Right atrium auricular region (tissue), 2 donors: Measurements from ENCODE around the gene VAMP2. TPM values are rescaled to one million over a fixed set of nuclear protein-coding genes. Genes with fewer than 3 reads are reported as not detected.

ENCODE experiments used
- DNase-seq: peaks from one replicate; pipeline ENCODE4 v3.0.0-alpha.2; 2019; ENCODE audit warnings: low spot score
- H3K27ac ChIP-seq, 2 donors: fragments of 200-600 bp; sonication (generic); 1 replicate in 1 of 2; 2 replicates in 1 of 2; pipeline ENCODE4 v1.5.1; 2016 to 2019
- H3K27me3 ChIP-seq, 2 donors: fragments of 200-600 bp; sonication (generic); one replicate each; pipeline versions ENCODE4 v1.5.1 to v1.6.0; 2017 to 2019
- H3K36me3 ChIP-seq: fragments of 200-600 bp; sonication (generic); one replicate; pipeline ENCODE4 v1.5.1; 2016
- H3K4me1 ChIP-seq, 2 donors: fragments of 200-600 bp; sonication (generic); one replicate each; pipeline versions ENCODE4 v1.5.1 to v1.6.0; 2017 to 2019
- H3K4me3 ChIP-seq, 2 donors: fragments of 200-600 bp; sonication (generic); 1 replicate in 1 of 2; 2 replicates in 1 of 2; pipeline ENCODE4 v1.5.1; 2017 to 2019; ENCODE audit warnings: mild to moderate bottlenecking in 1 of 2, moderate library complexity in 1 of 2
- H3K9me3 ChIP-seq, 2 donors: fragments of 200-600 bp; sonication (generic); one replicate each; pipeline ENCODE4 v1.5.1; 2019
- CTCF ChIP-seq, 2 donors: fragments of 200-600 bp; sonication (generic); IDR thresholded peaks; one replicate each; pipeline ENCODE4 v1.5.1; 2019; ENCODE audit warnings: antibody characterized with exemption in 2 of 2
- microRNA counts, 2 donors: library from miRNA; unstranded; fragments of <30 nt; microRNA quantifications; one replicate each; lab custom pipeline; 2016 to 2017
- microRNA-seq, 2 donors: library from miRNA; unstranded; fragments of <30 nt; microRNA quantifications; one replicate each; pipeline ENCODE4, GENCODE V29; 2016 to 2017; ENCODE audit warnings: borderline number of aligned reads in 2 of 2, borderline replicate concordance in 1 of 2
- total RNA-seq, 2 donors: library from RNA; depleted of rRNA; stranded (reverse); fragments of >200 nt; gene quantifications; one replicate each; pipeline ENCODE4 v1.1.0, GENCODE V29; 2016

VAMP2 gene
- total RNA-seq, 2 donors from 2014 or later = 27.4 to 39.7 TPM

GRCh38 chr17:8109661-8110455 lies 52.9 kb downstream of the VAMP2 start:
- H3K4me1 ChIP-seq = peaks cover 0 to 10% of the 10 kb centered on the region in 2 donors
- H3K36me3 ChIP-seq = no peaks in the 10 kb centered on the region
- no peak for DNase-seq
- peak overlapping the region in 1 of 2 donors; percentile 13 for H3K4me3 ChIP-seq
- no peaks in the 10 kb centered on the region for H3K9me3 ChIP-seq
- H3K27ac ChIP-seq = no peak overlapping the region
- no peaks in the 10 kb centered on the region for H3K27me3 ChIP-seq
- TF ChIP-seq CTCF (IDR thresholded peaks at IDR 0.05) = peak; percentile 72 to 84

MicroRNA genes within 50 kb of the gene (microRNA counts, 767-probe panel; counts per million panel counts)
- 0 to 961 counts per million in 2 donors for microRNA hsa-miR-4521 (lab: Ali Mortazavi, UCI)

Small RNA genes lying within 50 kb of the gene (microRNA-seq; reads per million reads assigned to microRNA genes)
- gene MIR4521 (2.8 to 5.0 reads per million in 2 donors), gene MIR6883 (0 to 1.4 reads per million in 2 donors)

Other genes with a start within 250 kb of the VAMP2 start
- 1 to 10 TPM; 1.6 to 5.8 TPM for gene RNF227, start 246.7 kb downstream of the VAMP2 start, total RNA-seq
- gene KCNAB3, start 233.1 kb downstream of the VAMP2 start, total RNA-seq = under 1 TPM in 1 of 2 donors, not detected in 1; 0.39 TPM
- 10 to 100 TPM; 52.4 to 68.2 TPM for gene TRAPPC1, start 231.0 kb downstream of the VAMP2 start, total RNA-seq
- gene CNTROB, start 230.7 kb downstream of the VAMP2 start, total RNA-seq = 1 to 10 TPM; 4.6 to 8.3 TPM
- gene GUCY2D, start 160.3 kb downstream of the VAMP2 start, total RNA-seq = not detected
- 1 to 10 TPM; 1.2 to 1.8 TPM for gene ALOX15B, start 123.9 kb downstream of the VAMP2 start, total RNA-seq
- under 1 TPM in 1 of 2 donors, not detected in 1; 0.43 TPM for gene ALOX12B, start 75.2 kb downstream of the VAMP2 start, total RNA-seq
- gene ALOXE3, start 44.4 kb downstream of the VAMP2 start, total RNA-seq = under 1 TPM in 1 of 2 donors, not detected in 1; 0.20 TPM
- not detected for gene HES7, start 38.8 kb downstream of the VAMP2 start, total RNA-seq
- gene PER1, start 10.5 kb downstream of the VAMP2 start, total RNA-seq = 10 to 100 TPM; 59.4 to 75.0 TPM
- gene TMEM107, start 13.4 kb upstream of the VAMP2 start, total RNA-seq = 10 to 100 TPM in 1 of 2 donors, 1 to 10 TPM in 1; 7.3 to 11.0 TPM
- gene BORCS6, start 27.2 kb upstream of the VAMP2 start, total RNA-seq = 10 to 100 TPM; 10.2 to 10.8 TPM
- gene AURKB, start 47.6 kb upstream of the VAMP2 start, total RNA-seq = 1 to 10 TPM in 1 of 2 donors, not detected in 1; 1.8 TPM
- 1 to 10 TPM; 4.2 to 8.6 TPM for gene CTC1, start 85.1 kb upstream of the VAMP2 start, total RNA-seq
- 1 to 10 TPM; 4.4 to 5.3 TPM for gene PFAS, start 86.3 kb upstream of the VAMP2 start, total RNA-seq
- 10 to 100 TPM; 24.1 to 29.9 TPM for gene RANGRF, start 125.7 kb upstream of the VAMP2 start, total RNA-seq
- 1 to 10 TPM; 1.2 to 1.6 TPM for gene SLC25A35, start 132.5 kb upstream of the VAMP2 start, total RNA-seq
- 10 to 100 TPM in 1 of 2 donors, 1 to 10 TPM in 1; 5.9 to 18.7 TPM for gene ARHGEF15, start 147.3 kb upstream of the VAMP2 start, total RNA-seq
- not detected for gene ODF4, start 176.9 kb upstream of the VAMP2 start, total RNA-seq
- 1,000 to 10,000 TPM; 1,618 to 2,343 TPM for gene RPL26, start 220.2 kb upstream of the VAMP2 start, total RNA-seq
- gene RNF222, start 234.9 kb upstream of the VAMP2 start, total RNA-seq = not detected